HG03378 (cell line): ENCODE results near the gene DTNB.

ENCODE experiments used
- ATAC-seq: cut with Tn5 transposase; IDR thresholded peaks from one replicate; pipeline ENCODE4 v1.9.1; 2021; ENCODE audit warnings: mild to moderate bottlenecking, moderate library complexity; ENCODE audit not compliant: unreplicated experiment

Gene DTNB

DNA sequence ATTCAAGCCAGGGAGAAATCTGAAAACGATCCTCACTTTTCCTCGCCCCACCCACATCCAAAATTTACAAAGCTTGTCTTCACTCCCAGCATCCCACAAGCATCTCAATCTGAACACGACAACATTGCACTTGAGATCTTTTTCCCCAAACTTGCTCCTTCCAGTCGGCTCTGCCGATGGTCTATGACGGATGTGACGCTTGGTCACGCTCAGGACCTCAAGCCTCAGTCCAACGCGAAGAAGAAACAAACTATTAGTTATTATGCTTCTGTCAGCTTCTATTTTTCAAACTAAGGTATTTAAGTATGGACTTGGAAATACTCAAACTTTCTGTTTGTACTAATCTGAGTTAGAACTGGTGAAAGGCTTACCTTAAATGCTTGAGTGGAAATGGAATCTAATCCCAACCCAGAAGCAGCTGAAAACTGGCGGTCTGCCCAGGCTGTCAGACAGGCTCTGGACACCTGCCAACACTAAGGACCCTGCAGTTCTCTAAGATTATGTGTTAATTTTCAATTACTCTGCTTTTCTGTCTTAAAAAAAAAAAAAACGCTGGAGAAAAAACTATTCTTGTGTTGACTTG is 199.5 kb downstream of the DTNB start:
- ATAC-seq: no peak

GRCh38 chr2:25473131-25473530 is 200.2 kb downstream of the DTNB start:
- ATAC-seq: no peak

- no peak for ATAC-seq
These were observed 202.6 kb downstream of the DTNB start for GRCh38 chr2:25470806-25471205.

- no peak for ATAC-seq
These were observed 205.6 kb downstream of the DTNB start for GRCh38 chr2:25467743-25468142.

- no peak for ATAC-seq
These were observed 211.4 kb downstream of the DTNB start for GRCh38 chr2:25462021-25462420.

DNA sequence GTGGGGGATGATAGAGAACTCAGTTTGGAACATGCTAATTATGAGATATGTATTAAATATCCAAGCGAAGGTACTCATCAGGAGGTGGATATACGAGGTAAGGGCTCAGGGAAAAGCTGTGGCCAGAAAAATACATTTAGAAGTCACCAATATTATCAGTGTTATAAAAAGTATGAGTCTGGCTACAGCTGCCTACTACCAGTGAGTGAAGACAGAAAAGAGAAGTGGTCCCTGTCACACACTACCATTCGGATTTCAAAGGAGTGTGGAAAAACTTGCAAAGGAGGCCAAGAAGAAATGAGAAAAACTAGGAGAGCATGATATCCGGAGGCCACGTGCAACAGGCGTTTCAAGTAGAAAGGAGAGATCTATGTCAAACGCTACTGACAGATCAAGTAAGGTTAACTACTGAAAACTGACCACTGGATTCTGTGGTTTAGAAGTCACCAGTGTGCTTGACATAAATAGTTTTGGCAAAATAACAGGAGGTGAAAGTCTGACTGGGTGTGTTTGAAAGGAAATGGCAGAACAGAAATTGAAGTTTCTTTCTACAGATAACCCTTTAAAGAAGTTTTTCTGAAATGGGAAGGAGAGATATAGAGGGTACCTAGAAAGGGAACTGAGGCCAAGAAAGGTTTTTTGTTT is 213.0 kb downstream of the DTNB start:
- no peak for ATAC-seq

DNA sequence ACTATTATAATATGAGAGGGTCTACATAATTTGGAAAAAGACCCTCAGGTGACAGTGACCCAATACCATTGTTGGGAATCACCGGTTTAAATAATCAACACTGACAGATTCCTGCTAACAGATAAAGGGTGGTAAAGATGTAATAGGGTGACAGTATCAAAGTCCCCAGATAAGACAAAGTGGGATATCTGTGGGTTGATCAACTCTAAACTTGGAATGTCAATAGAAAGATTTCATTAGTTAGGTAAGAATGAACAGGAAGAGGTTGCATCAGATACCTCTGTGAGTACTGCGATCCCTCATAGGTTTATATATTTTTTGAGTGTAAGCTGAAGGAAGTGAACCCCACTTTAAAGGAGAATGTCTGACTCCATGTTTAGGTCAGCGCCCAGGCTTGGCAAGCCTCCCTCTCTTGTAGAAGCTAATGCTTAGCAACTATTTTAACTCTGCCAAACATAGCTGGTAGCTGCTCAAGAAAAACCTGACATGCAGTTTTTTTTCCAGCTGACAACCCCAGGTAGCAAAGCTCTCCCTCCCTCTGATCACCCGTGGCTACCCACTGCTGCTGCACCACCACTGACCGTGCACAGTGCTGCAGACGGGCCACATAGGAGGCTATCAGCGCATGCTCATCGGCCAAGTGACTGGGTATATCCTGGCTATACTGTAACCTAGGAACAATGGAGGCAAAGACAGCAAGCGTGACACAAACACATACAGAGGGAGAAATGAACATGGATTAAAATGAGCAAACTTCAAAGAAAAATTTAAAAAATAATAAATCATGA is 218.4 kb downstream of the DTNB start:
- ATAC-seq: no peak

DNA sequence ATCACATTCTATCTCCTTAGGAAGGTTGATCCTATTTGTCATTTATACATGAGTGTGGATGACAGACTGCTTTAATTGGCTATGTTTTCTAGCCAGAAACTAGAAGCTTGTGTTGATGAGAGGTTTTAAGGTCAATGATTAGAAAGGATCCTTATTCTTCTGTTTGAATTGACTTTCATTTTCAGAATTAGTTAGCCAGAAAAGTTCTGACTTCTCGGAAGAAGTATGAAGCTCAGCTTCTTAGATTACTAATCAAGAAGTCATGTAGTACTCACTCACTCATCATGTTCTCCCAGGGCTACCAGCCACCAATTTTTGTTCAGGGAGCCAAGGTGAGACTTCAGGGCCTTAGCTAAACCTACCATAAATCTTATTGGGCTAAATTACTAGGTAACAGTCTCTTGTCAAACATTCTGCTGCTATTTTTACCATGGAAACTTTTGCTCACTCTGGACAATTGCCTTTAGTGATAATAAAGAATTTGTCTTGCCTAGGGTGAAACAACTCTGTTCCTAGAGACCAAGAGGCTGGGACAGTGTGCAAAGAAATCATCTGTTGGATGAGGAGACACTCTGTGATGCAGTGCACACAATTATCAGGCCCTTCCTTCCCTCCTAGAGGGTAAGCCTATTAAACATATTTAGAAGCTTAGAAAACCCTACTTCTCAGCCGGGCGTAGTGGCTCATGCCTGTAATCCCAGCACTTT is 220.0 kb downstream of the DTNB start:
- peak; percentile 80 for ATAC-seq

DNA sequence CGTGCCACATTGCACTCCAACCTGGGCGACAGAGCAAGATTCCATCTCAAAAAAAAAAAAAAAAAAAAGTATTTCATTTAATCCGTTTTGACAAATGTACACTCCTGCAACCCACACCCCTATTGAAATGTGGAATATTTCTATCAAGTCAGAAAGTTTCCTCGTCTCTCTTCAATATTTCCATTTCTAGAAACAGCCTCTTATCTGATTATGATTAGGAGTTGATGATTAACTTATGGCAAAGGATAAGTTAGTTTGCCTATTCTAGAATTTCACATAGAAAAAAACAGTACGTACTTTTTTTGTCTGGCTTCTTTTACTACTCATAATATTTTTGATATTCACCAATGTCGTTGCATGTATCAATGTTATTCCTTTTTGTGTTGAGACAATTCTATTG is 224.6 kb downstream of the DTNB start:
- ATAC-seq: no peak

GRCh38 chr2:25447018-25447417 is 226.4 kb downstream of the DTNB start:
- ATAC-seq: no peak

GRCh38 chr2:25446122-25446521 is 227.3 kb downstream of the DTNB start:
- no peak for ATAC-seq

- ATAC-seq: no peak
These were observed 227.9 kb downstream of the DTNB start for GRCh38 chr2:25445464-25445863.

GRCh38 chr2:25444608-25445270 is 228.6 kb downstream of the DTNB start:
- no peak for ATAC-seq

- no peak for ATAC-seq
These were observed 229.6 kb downstream of the DTNB start for GRCh38 chr2:25443766-25444165.

- ATAC-seq: no peak
These were observed 232.0 kb downstream of the DTNB start for GRCh38 chr2:25441353-25441752.

DNA sequence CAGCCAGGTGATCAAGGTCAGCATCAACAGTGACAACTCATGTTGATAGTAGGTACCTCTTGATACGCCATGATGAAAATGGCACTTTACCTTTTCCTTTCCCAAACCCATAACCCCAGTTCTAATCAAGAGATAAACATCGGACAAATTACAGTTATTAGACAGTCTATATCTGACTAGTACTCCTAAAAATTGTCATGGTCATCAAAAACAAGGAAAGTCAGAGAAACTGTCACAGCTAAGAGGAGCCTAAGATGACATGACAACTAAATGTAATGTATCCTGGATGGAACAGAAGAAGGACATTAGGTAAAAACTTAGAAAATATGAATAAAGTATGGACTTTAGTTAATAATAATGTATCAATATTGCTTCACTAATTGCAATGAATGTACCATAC is 234.6 kb downstream of the DTNB start:
- no peak for ATAC-seq

DNA sequence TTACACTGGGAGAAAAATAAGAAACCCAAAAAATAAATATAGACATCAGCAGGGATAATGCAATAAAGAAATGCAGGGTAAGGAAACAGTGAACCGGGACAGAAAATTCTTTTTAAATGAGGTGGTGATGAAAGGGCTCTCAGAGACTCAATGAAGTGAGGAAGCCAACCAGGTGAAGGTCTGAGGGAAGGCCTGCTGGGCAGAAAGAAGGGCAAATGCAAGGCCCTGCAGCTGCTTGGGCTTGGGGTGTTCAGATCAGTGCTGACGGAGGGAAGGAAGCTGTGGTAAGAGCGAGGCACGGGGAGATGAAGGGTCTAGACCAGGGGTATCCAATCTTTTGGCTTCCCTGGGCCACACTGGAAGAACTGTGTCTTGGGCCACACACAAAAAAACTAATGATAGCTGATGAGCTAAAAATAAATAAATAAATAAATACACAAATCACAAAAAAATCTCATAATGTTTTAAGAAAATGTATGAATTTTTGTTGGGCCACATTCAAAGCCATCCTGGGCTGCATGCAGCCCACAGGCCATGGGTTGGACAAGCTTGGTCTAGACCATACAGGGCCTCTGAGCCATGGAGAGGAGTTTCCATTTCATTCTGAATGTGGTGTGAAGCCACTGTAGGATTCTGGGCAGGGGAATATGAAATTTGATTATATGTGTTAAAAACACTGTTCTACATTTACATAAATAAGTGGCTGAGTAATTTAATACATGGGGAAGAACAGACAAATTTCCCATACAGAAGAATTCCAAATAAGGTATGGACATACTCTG is 235.3 kb downstream of the DTNB start:
- no peak for ATAC-seq

- no peak for ATAC-seq
These were observed 238.0 kb downstream of the DTNB start for GRCh38 chr2:25435421-25435820.

GRCh38 chr2:25431604-25432003 is 241.8 kb downstream of the DTNB start:
- ATAC-seq: no peak

DNA sequence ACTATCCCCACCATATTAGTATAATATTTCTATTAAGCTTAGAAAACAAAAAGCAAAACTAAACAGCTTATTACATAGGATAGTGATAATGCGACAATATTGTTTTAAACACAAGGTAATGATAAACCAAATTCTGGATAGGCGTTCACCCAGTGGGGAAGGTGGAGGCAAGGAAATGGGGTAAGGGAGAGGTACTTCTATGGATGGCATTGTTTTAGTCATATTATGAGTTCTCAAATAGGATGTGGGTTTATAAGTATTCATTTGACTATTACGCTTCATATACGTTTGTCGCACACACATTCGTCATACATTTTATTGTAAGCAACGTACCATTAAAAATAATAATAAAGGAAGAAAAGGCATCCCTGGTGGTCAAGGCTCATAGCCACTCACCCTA is 242.8 kb downstream of the DTNB start:
- no peak for ATAC-seq
